H1 (cell line): ENCODE results near the gene HAND1. TPM values are rescaled to one million over a fixed set of nuclear protein-coding genes. Genes with fewer than 3 reads are reported as not detected.

Source experiments
- CTCF ChIP-seq, 3 experiments: IDR thresholded peaks; 1 replicate in 2 of 3; 2 replicates in 1 of 3; pipeline versions ENCODE4 v1.5.1 to v1.6.1; 2011; ENCODE audit warnings: low read length in 3 of 3, mild to moderate bottlenecking in 3 of 3, inconsistent platforms in 2 of 3, low read depth in 1 of 3, moderate library complexity in 1 of 3; ENCODE audit not compliant: insufficient read depth in 1 of 3; ENCODE audit errors: control extremely low read depth in 1 of 3
- EP300 ChIP-seq, 2 experiments: IDR thresholded peaks; 1 replicate in 1 of 2; 2 replicates in 1 of 2; pipeline ENCODE4 v1.6.1; 2011 to 2012; ENCODE audit warnings: low read depth in 2 of 2, low read length in 2 of 2, mild to moderate bottlenecking in 2 of 2, borderline replicate concordance in 1 of 2, inconsistent platforms in 1 of 2, moderate library complexity in 1 of 2
- GTF2F1 ChIP-seq: IDR thresholded peaks from 2 replicates; pipeline ENCODE4 v1.6.1; 2012; ENCODE audit warnings: low read depth, low read length, improper control_type of control experiment, borderline replicate concordance
- SUZ12 ChIP-seq: fragments of 200-600 bp; sonication (generic); IDR thresholded peaks from 2 replicates; pipeline ENCODE4 v1.6.1; 2012; ENCODE audit warnings: mild to moderate bottlenecking, inconsistent platforms, low read length, moderate library complexity, mixed read lengths
- polyA plus RNA-seq, 7 experiments: library from polyadenylated mRNA; depleted of rRNA in 3 of 7; stranded (reverse) in 5 of 7; unstranded in 2 of 7; fragments of >200 nt in 5 of 7; fragments of 200-250 nt in 2 of 7; gene quantifications; 1 replicate in 5 of 7; 2 replicates in 1 of 7; 4 replicates in 1 of 7; pipeline versions ENCODE4 v1.2.1 to v1.2.3, GENCODE V29; 2011 to 2013; ENCODE audit warnings: missing spikeins in 2 of 7, mixed read lengths in 2 of 7
- total RNA-seq: library from RNA; stranded (reverse); fragmentation: NEBNext Ultra II Directional; extraction: Animal tissue kit (Norgen Biotek cat#: 25700); gene quantifications from 2 replicates; pipeline ENCODE4 v1.2.1, GENCODE V29; 2021

Gene HAND1
- total and polyA plus RNA-seq, 2 of the 8 experiments (the other 6 are each of a cell fraction or from before 2014, with no cell fraction given) = 0.06 TPM; not detected in 1

- TF ChIP-seq CTCF (IDR thresholded peaks at IDR 0.05; ENCODE audit: control extremely low read depth in 1 of 3, insufficient read depth in 1 of 3, low read depth in 1 of 3, low read length in 3 of 3) (no peak), SUZ12 (peak; percentile 60; the same call in 1 of the 2 replicates), EP300 (IDR thresholded peaks at IDR 0.05; ENCODE audit: borderline replicate concordance in 1 of 2, low read depth in 2 of 2, low read length in 2 of 2) (no peak), GTF2F1 (no peak)
These were observed 5.0 kb downstream of the HAND1 start (continued) for GRCh38 chr5:154472871-154473580.
